HG03432 (cell line): ENCODE results near the gene TNNI3K.

Experiments
- ATAC-seq: cut with Tn5 transposase; IDR thresholded peaks from one replicate; pipeline ENCODE4 v1.9.1; 2021; ENCODE audit warnings: mild to moderate bottlenecking, moderate library complexity; ENCODE audit not compliant: unreplicated experiment

TNNI3K gene

GRCh38 chr1:74481607-74482006 lies 246.4 kb downstream of the TNNI3K start:
- no peak for ATAC-seq

GRCh38 chr1:74485622-74486021 lies 250.4 kb downstream of the TNNI3K start:
- no peak for ATAC-seq

- ATAC-seq: no peak
Observed at GRCh38 chr1:74486036-74486435, 250.8 kb downstream of the TNNI3K start.

- ATAC-seq: no peak
Observed at GRCh38 chr1:74496669-74497068, 261.5 kb downstream of the TNNI3K start.

- no peak for ATAC-seq
Observed at GRCh38 chr1:74498901-74499300, 263.7 kb downstream of the TNNI3K start.

- ATAC-seq: peak; percentile 67
Observed at GRCh38 chr1:74502432-74502831, 267.2 kb downstream of the TNNI3K start.

- peak; percentile 49 for ATAC-seq
Observed at GRCh38 chr1:74502858-74503257, 267.7 kb downstream of the TNNI3K start.

GRCh38 chr1:74504125-74504932 lies 269.1 kb downstream of the TNNI3K start:
- peak; percentile 80 for ATAC-seq

GRCh38 chr1:74504933-74505512 lies 269.8 kb downstream of the TNNI3K start:
- no peak for ATAC-seq

- no peak for ATAC-seq
Observed at GRCh38 chr1:74505928-74506710, 270.9 kb downstream of the TNNI3K start.

- ATAC-seq: no peak
Observed at GRCh38 chr1:74508449-74508848, 273.3 kb downstream of the TNNI3K start.

- no peak for ATAC-seq
Observed at GRCh38 chr1:74512170-74512915, 277.2 kb downstream of the TNNI3K start, which contains the start of gene LRRC53. LRRC53 (minus strand) TSS chr1:74512611; CDS start chr1:74483349, 29,262 bp downstream.

- ATAC-seq: no peak
Observed at GRCh38 chr1:74513411-74514300, 278.5 kb downstream of the TNNI3K start.

- peak; percentile 83 for ATAC-seq
Observed at GRCh38 chr1:74517599-74518051, 282.4 kb downstream of the TNNI3K start.

GRCh38 chr1:74522148-74522547 lies 287.0 kb downstream of the TNNI3K start:
- no peak for ATAC-seq

- no peak for ATAC-seq
Observed at GRCh38 chr1:74523873-74524480, 288.8 kb downstream of the TNNI3K start.

- ATAC-seq: no peak
Observed at GRCh38 chr1:74526708-74527107, 291.5 kb downstream of the TNNI3K start.

- ATAC-seq: no peak
Observed at GRCh38 chr1:74528123-74528522, 292.9 kb downstream of the TNNI3K start.

GRCh38 chr1:74530892-74531291 lies 295.7 kb downstream of the TNNI3K start:
- no peak for ATAC-seq
